ENCODE data around the gene ZNF692.

Gene ZNF692

DNA sequence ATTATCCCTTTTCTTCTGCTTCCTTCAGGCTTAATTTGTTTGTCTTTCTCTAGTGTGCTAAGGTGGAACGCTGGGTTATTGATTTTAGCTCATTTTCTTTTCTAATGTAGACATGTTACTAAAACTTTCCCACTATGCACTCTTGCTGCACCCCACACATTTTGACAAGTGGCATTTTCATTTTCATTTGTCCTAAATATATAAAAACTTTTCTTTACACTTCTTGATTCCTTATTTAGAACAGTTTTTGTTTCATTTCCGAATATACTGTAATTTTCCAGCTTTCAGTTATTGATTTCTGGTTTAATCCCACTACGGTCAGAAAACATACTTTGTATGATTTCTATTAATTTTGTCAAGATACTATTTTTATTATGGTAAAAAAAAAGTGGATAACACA lies 58.4 kb downstream of the ZNF692 start:
- peaks cover 19% of the 10 kb centered on the region for H3K36me3 Mint-ChIP-seq

More for the DNA sequence above, 58.4 kb downstream of the ZNF692 start:
- Mint-ChIP-seq H3K4me3 (peak overlapping the region; percentile 30), H3K4me1 (peaks cover 34% of the 10 kb centered on the region), H3K27me3 (no peaks in the 10 kb centered on the region), H3K27ac (peak overlapping the region; percentile 25), H3K9me3 (peaks cover 25% of the 10 kb centered on the region)
- ATAC-seq: no peak
